ENCODE data around the gene SFXN3. TPM values are rescaled to one million over a fixed set of nuclear protein-coding genes. Genes with fewer than 3 reads are reported as not detected.
A peak's percentile ranks its signal among the peaks of the same experiment; 100 is the strongest.

Gene SFXN3
- total and polyA plus RNA-seq, 2 experiments from 2014 or later, result 93.6 to 102 TPM

DNA sequence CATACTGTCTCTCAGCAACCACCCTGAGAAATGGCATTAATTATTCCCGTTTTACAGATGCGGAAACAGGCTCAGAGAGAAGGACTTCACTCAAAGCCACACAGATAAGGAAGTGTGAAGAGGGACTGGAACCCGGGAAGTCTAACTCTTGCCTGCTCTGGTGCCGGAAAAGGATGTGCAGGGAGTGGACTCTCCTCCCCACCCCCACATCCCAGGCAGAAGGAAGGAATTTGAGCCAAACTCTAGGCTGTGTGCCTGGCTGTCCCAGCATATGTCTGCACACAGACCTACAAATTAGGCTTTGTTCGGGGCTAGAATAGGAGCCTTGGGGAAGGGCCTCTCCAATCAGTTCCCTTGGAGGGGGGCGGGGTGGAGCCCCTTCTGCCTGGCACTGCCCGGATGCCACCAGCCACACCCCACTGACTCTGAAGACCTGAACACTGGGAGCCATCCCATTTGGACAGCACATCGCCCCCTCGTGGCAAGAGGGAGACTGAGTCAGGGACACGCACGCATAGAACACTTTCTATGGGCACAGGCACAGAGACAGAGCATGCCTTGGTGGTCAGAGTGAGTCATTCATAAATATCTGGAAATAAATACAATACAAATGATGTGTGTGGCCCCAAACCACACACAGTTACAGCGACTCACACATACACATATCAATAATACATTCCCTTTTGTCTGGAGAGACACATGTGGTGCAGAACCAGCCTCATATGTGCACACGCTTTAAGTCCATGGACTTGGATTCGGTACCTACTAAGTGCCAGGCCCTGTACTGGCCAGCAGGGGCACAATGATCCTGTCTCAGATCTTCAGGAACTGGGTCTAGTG lies 18.3 kb upstream of the SFXN3 start:
- TF ChIP-seq CTCF (IDR thresholded peaks at IDR 0.05; ENCODE audit: poor library complexity) (peak; percentile 91), EZH2phosphoT487 (IDR thresholded peaks at IDR 0.05; ENCODE audit: low read depth, severe bottlenecking, unreplicated experiment) (no peak)
- H3K9me2 ChIP-seq (replicated peaks; ENCODE audit: insufficient read depth), result no peaks in the 10 kb centered on the region
- peaks cover 6% of the 10 kb centered on the region for H3K4me1 ChIP-seq (ENCODE audit: insufficient read depth)
- H3K27ac ChIP-seq, result no peak overlapping the region
- DNase-seq (ENCODE audit: low spot score), result peak; percentile 92
- H3K36me3 ChIP-seq (replicated peaks; ENCODE audit: insufficient read depth, low read depth), result no peaks in the 10 kb centered on the region
- WGBS (ENCODE audit: low lambda C conversion rate, missing lambda C conversion rate), result 34% methylated on average over 14 of the region's 14 CpGs
- no peaks in the 10 kb centered on the region for H3K79me2 ChIP-seq
- no peak overlapping the region for H2AFZ ChIP-seq
- peaks cover under 1% of the 10 kb centered on the region for H3K27me3 ChIP-seq
- no peak overlapping the region for H3K4me2 ChIP-seq
- H4K20me1 ChIP-seq (ENCODE audit: insufficient read depth, poor library complexity, severe bottlenecking), result no peaks in the 10 kb centered on the region
- no peak overlapping the region for H3K4me3 ChIP-seq
- no peaks in the 10 kb centered on the region for H3K9me3 ChIP-seq (ENCODE audit: low read depth)

DNA sequence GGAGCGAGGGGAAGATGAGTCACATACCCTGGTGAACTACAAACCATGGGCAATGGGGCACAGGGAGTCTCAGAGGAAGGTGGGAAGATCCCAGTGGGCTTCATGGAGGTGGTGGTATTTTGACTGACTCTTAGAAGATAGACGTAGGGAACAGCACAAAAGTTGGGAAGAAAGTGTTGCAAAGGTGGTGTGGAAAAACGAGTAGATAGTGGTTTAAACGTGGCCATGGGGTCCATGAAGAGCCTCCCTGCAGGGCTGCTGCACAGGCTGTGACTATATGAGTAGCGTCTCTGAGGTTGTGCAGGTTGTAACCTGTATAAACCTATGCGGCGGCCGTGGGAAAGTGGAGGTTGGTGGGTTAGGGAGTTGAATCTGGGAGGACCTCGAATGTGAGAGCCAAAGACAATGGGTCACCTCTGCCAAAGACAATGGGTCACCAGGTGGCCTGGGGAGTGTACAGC lies 17.6 kb upstream of the SFXN3 start:
- peaks cover 4% of the 10 kb centered on the region for H3K27me3 ChIP-seq
- no peak overlapping the region for H3K4me3 ChIP-seq
- no peaks in the 10 kb centered on the region for H4K20me1 ChIP-seq (ENCODE audit: insufficient read depth, poor library complexity, severe bottlenecking)
- peaks cover 10% of the 10 kb centered on the region for H3K4me1 ChIP-seq (ENCODE audit: insufficient read depth)
- no peak overlapping the region for H2AFZ ChIP-seq
- H3K9me2 ChIP-seq (replicated peaks; ENCODE audit: insufficient read depth), result no peaks in the 10 kb centered on the region
- no peak for DNase-seq (ENCODE audit: low spot score)
- H3K36me3 ChIP-seq (replicated peaks; ENCODE audit: insufficient read depth, low read depth), result no peaks in the 10 kb centered on the region
- H3K4me2 ChIP-seq, result no peak overlapping the region
- WGBS (ENCODE audit: low lambda C conversion rate, missing lambda C conversion rate), result 59% methylated on average over 9 of the region's 9 CpGs
- H3K79me2 ChIP-seq, result no peaks in the 10 kb centered on the region
- no peak for TF ChIP-seq EZH2phosphoT487 (IDR thresholded peaks at IDR 0.05; ENCODE audit: low read depth, severe bottlenecking, unreplicated experiment)
- TF ChIP-seq CTCF (IDR thresholded peaks at IDR 0.05; ENCODE audit: poor library complexity), result no peak
- no peak for TF ChIP-seq EZH2 (IDR thresholded peaks at IDR 0.05; ENCODE audit: borderline replicate concordance)
- no peaks in the 10 kb centered on the region for H3K9me3 ChIP-seq (ENCODE audit: low read depth)
- no peak overlapping the region for H3K27ac ChIP-seq

GRCh38 chr10:101014230-101014884 lies 16.7 kb upstream of the SFXN3 start:
- no peak overlapping the region for H3K4me2 ChIP-seq
- H2AFZ ChIP-seq, result no peak overlapping the region
- DNase-seq (ENCODE audit: low spot score), result peak; percentile 83
- no peaks in the 10 kb centered on the region for H3K9me3 ChIP-seq (ENCODE audit: low read depth)
- no peaks in the 10 kb centered on the region for H3K79me2 ChIP-seq
- no peaks in the 10 kb centered on the region for H3K9me2 ChIP-seq (replicated peaks; ENCODE audit: insufficient read depth)
- peaks cover 15% of the 10 kb centered on the region for H3K4me1 ChIP-seq (ENCODE audit: insufficient read depth)
- H3K27me3 ChIP-seq, result peaks cover 4% of the 10 kb centered on the region
- no peaks in the 10 kb centered on the region for H4K20me1 ChIP-seq (ENCODE audit: insufficient read depth, poor library complexity, severe bottlenecking)
- TF ChIP-seq EZH2 (IDR thresholded peaks at IDR 0.05; ENCODE audit: borderline replicate concordance) (no peak), EZH2phosphoT487 (IDR thresholded peaks at IDR 0.05; ENCODE audit: low read depth, severe bottlenecking, unreplicated experiment) (no peak), CTCF (IDR thresholded peaks at IDR 0.05; ENCODE audit: poor library complexity) (peak; percentile 82)
- no peak overlapping the region for H3K4me3 ChIP-seq
- no peaks in the 10 kb centered on the region for H3K36me3 ChIP-seq (replicated peaks; ENCODE audit: insufficient read depth, low read depth)
- 25% methylated on average over 11 of the region's 11 CpGs for WGBS (ENCODE audit: low lambda C conversion rate, missing lambda C conversion rate)
- no peak overlapping the region for H3K27ac ChIP-seq
